H9 (cell line): ENCODE measurements around the gene MOB4. TPM values are rescaled to one million over a fixed set of nuclear protein-coding genes. Genes with fewer than 3 reads are reported as not detected.

Experiments used
- DNase-seq: peaks from one replicate; pipeline ENCODE4 v3.0.0-alpha.2; 2017
- H2AFZ ChIP-seq: one replicate; pipeline ENCODE4 v1.6.1; 2013; ENCODE audit warnings: mild to moderate bottlenecking, low read length, control low read depth, moderate library complexity
- H2AK5ac ChIP-seq: 2 replicates; pipeline ENCODE4 v1.6.1; 2013; ENCODE audit warnings: low read length, control low read depth, mixed read lengths; ENCODE audit not compliant: insufficient read length
- H2BK120ac ChIP-seq: one replicate; pipeline ENCODE4 v1.6.1; 2013; ENCODE audit warnings: low read depth, mild to moderate bottlenecking, low read length, control low read depth, inconsistent platforms; ENCODE audit not compliant: poor library complexity, severe bottlenecking
- H2BK12ac ChIP-seq: 2 replicates; pipeline ENCODE4 v1.6.1; 2013; ENCODE audit warnings: low read length, control low read depth, mixed read lengths, low read depth; ENCODE audit not compliant: insufficient read length
- H2BK15ac ChIP-seq: 2 replicates; pipeline ENCODE4 v1.6.1; 2013; ENCODE audit warnings: low read depth, low read length, control low read depth
- H2BK20ac ChIP-seq: one replicate; pipeline ENCODE4 v1.6.1; 2013; ENCODE audit warnings: low read depth, mild to moderate bottlenecking, low read length, control low read depth, inconsistent platforms; ENCODE audit not compliant: poor library complexity, severe bottlenecking
- H2BK5ac ChIP-seq: 2 replicates; pipeline ENCODE4 v1.6.1; 2013; ENCODE audit warnings: low read length, control low read depth, mixed read lengths; ENCODE audit not compliant: insufficient read length
- H3K14ac ChIP-seq: 2 replicates; pipeline ENCODE4 v1.6.1; 2013; ENCODE audit warnings: low read length, control low read depth; ENCODE audit not compliant: insufficient read depth
- H3K18ac ChIP-seq: 2 replicates; pipeline ENCODE4 v1.6.1; 2013; ENCODE audit warnings: low read depth, mild to moderate bottlenecking, mixed read lengths, low read length, control low read depth; ENCODE audit not compliant: insufficient read length
- H3K23ac ChIP-seq: 2 replicates; pipeline ENCODE4 v1.6.1; 2013; ENCODE audit warnings: low read length, control low read depth, mixed read lengths, low read depth; ENCODE audit not compliant: insufficient read length
- H3K23me2 ChIP-seq: 2 replicates; pipeline ENCODE4 v1.6.1; 2013; ENCODE audit warnings: low read depth, mild to moderate bottlenecking, mixed read lengths, low read length, control low read depth; ENCODE audit not compliant: insufficient read length, poor library complexity, severe bottlenecking
- H3K27ac ChIP-seq: 2 replicates; pipeline ENCODE4 v1.5.1; 2013; ENCODE audit warnings: low read length, control low read depth, mixed read lengths, low read depth; ENCODE audit not compliant: insufficient read length
- H3K27me3 ChIP-seq: 2 replicates; pipeline ENCODE4 v1.6.1; 2013; ENCODE audit warnings: low read length, control low read depth, inconsistent platforms; ENCODE audit not compliant: insufficient read depth
- H3K4ac ChIP-seq: 2 replicates; pipeline ENCODE4 v1.6.1; 2013; ENCODE audit warnings: low read depth, mild to moderate bottlenecking, control low read depth, inconsistent platforms, low read length, moderate library complexity
- H3K4me1 ChIP-seq: 2 replicates; pipeline ENCODE4 v1.6.1; 2013; ENCODE audit warnings: low read length, control low read depth, inconsistent platforms; ENCODE audit not compliant: insufficient read depth
- H3K4me2 ChIP-seq: 2 replicates; pipeline ENCODE4 v1.6.1; 2013; ENCODE audit warnings: low read length, control low read depth, mixed read lengths; ENCODE audit not compliant: insufficient read length, insufficient read depth
- H3K56ac ChIP-seq: 2 replicates; pipeline ENCODE4 v1.6.1; 2013; ENCODE audit warnings: low read depth, mild to moderate bottlenecking, mixed read lengths, low read length, control low read depth; ENCODE audit not compliant: insufficient read length
- H3K79me1 ChIP-seq: 2 replicates; pipeline ENCODE4 v1.6.1; 2013; ENCODE audit warnings: low read depth, mild to moderate bottlenecking, moderate library complexity, low read length, control low read depth, inconsistent platforms; ENCODE audit not compliant: insufficient read depth, poor library complexity, severe bottlenecking
- H3K79me2 ChIP-seq: 2 replicates; pipeline ENCODE4 v1.6.1; 2013; ENCODE audit warnings: low read length, control low read depth, inconsistent platforms; ENCODE audit not compliant: insufficient read depth
- H3K9ac ChIP-seq: 2 replicates; pipeline ENCODE4 v1.6.1; 2013; ENCODE audit warnings: low read length, control low read depth, mixed read lengths; ENCODE audit not compliant: insufficient read length; ENCODE audit errors: extremely low read depth
- H3K9me3 ChIP-seq: one replicate; pipeline ENCODE4 v1.6.1; 2013; ENCODE audit warnings: low read depth, low read length, inconsistent platforms; ENCODE audit not compliant: control insufficient read depth
- H3T11ph ChIP-seq: one replicate; pipeline ENCODE4 v1.6.1; 2013; ENCODE audit warnings: mild to moderate bottlenecking, low read length, control low read depth, inconsistent platforms
- H4K20me1 ChIP-seq: one replicate; pipeline ENCODE4 v1.6.1; 2013; ENCODE audit not compliant: control insufficient read depth, insufficient read length, insufficient read depth
- H4K5ac ChIP-seq: 2 replicates; pipeline ENCODE4 v1.6.1; 2013; ENCODE audit warnings: low read depth, mild to moderate bottlenecking, mixed read lengths, low read length, control low read depth; ENCODE audit not compliant: insufficient read length
- H4K8ac ChIP-seq: replicated peaks from 2 replicates; pipeline ENCODE4 v1.6.1; 2013; ENCODE audit warnings: low read length, control low read depth, mixed read lengths, low read depth; ENCODE audit not compliant: insufficient read length
- H4K91ac ChIP-seq: 2 replicates; pipeline ENCODE4 v1.6.1; 2013; ENCODE audit warnings: low read depth, mild to moderate bottlenecking, moderate library complexity, mixed read lengths, low read length, control low read depth; ENCODE audit not compliant: insufficient read length
- H3K27ac Mint-ChIP-seq, 3 experiments: 2 replicates in 2 of 3; 3 replicates in 1 of 3; pipeline ENCODE4 v1.8.0; 2020 to 2021; ENCODE audit warnings: mixed read lengths in 3 of 3, mild to moderate bottlenecking in 1 of 3, moderate library complexity in 1 of 3
- H3K27me3 Mint-ChIP-seq: 2 replicates; pipeline ENCODE4 v1.8.0; 2021; ENCODE audit warnings: low read depth, mild to moderate bottlenecking, moderate library complexity, mixed read lengths
- H3K36me3 Mint-ChIP-seq, 3 experiments: 2 replicates in 2 of 3; 3 replicates in 1 of 3; pipeline ENCODE4 v1.8.0; 2020 to 2021; ENCODE audit warnings: low read depth in 3 of 3, mixed read lengths in 3 of 3; ENCODE audit not compliant: insufficient read depth in 1 of 3
- H3K4me1 Mint-ChIP-seq, 2 experiments: 2 replicates each; pipeline ENCODE4 v1.8.0; 2020; ENCODE audit warnings: mixed read lengths in 2 of 2
- H3K4me3 Mint-ChIP-seq, 2 experiments: 2 replicates in 1 of 2; 3 replicates in 1 of 2; pipeline ENCODE4 v1.8.0; 2020 to 2021; ENCODE audit warnings: mild to moderate bottlenecking in 2 of 2, mixed read lengths in 2 of 2, moderate library complexity in 1 of 2
- H3K9me3 Mint-ChIP-seq, 2 experiments: 2 replicates in 1 of 2; 3 replicates in 1 of 2; pipeline ENCODE4 v1.8.0; 2020; ENCODE audit warnings: mild to moderate bottlenecking in 2 of 2, mixed read lengths in 2 of 2, moderate library complexity in 1 of 2
- CTCF ChIP-seq: fragments of 200-600 bp; sonication (generic); conservative IDR thresholded peaks from 3 replicates; pipeline ENCODE4 v1.8.0; 2021; ENCODE audit warnings: antibody characterized with exemption, mild to moderate bottlenecking
- WGBS: extraction: QIAGEN DNeasy Blood & Tissue Kit; methylation state at CpG from one replicate; pipeline ENCODE4 v1.1.7; 2013; ENCODE audit warnings: missing lambda C conversion rate, low lambda C conversion rate, mixed read lengths; ENCODE audit not compliant: insufficient read length; ENCODE audit errors: extremely low coverage; 5-methylcytosine and 5-hydroxymethylcytosine counted together
- total RNA-seq: library from RNA; stranded (reverse); gene quantifications from 2 replicates; pipeline ENCODE4 v1.2.1, GENCODE V29; 2021

MOB4 gene
- total RNA-seq, 1 experiment from 2014 or later = 57.6 TPM

- no CpG with 5 or more reads among the region's 2 CpGs for WGBS
Observed at GRCh38 chr2:197486175-197486574, 29.7 kb upstream of the MOB4 start.

More at GRCh38 chr2:197486175-197486574, 29.7 kb upstream of the MOB4 start:
- no peaks in the 10 kb centered on the region for H3K4me1 ChIP-seq
- no peak for TF ChIP-seq CTCF
- H2BK120ac ChIP-seq = no peak overlapping the region
- no peak overlapping the region for H2BK20ac ChIP-seq
- no peak overlapping the region for H2BK5ac ChIP-seq
- H3K14ac ChIP-seq = no peak overlapping the region
- Mint-ChIP-seq H3K27me3 (no peaks in the 10 kb centered on the region; the same call in 1 of the 2 replicates), H3K9me3 (peaks cover 9 to 15% of the 10 kb centered on the region in 2 experiments; a peak in 4 of 5 replicates), H3K4me3 (no peak overlapping the region), H3K27ac (peak overlapping the region in 1 of 3 experiments; percentile 90; a peak in 2 of 7 replicates), H3K36me3 (peaks cover 54 to 82% (median 59%) of the 10 kb centered on the region in 3 experiments), H3K4me1 (no peaks in the 10 kb centered on the region)
- H4K8ac ChIP-seq = no peak overlapping the region
- H3K18ac ChIP-seq = no peak overlapping the region
- no peak overlapping the region for H3K23ac ChIP-seq
- H3K79me2 ChIP-seq = no peaks in the 10 kb centered on the region
- H2BK12ac ChIP-seq = no peak overlapping the region
- H3K23me2 ChIP-seq = no peaks in the 10 kb centered on the region
- H3K4me2 ChIP-seq = no peak overlapping the region
- no peak overlapping the region for H3K4ac ChIP-seq
- H3K27me3 ChIP-seq = no peaks in the 10 kb centered on the region
- H2AFZ ChIP-seq = no peak overlapping the region
- no peak overlapping the region for H3T11ph ChIP-seq
- no peak overlapping the region for H3K9ac ChIP-seq
- no peak overlapping the region for H2AK5ac ChIP-seq
- H4K20me1 ChIP-seq = no peaks in the 10 kb centered on the region
- no peak overlapping the region for H4K91ac ChIP-seq
- no peak for DNase-seq
- no peak overlapping the region for H2BK15ac ChIP-seq
- H3K27ac ChIP-seq = no peak overlapping the region
- no peak overlapping the region for H3K56ac ChIP-seq
- H3K9me3 ChIP-seq = no peaks in the 10 kb centered on the region
- no peaks in the 10 kb centered on the region for H3K79me1 ChIP-seq
- no peak overlapping the region for H4K5ac ChIP-seq
